SK-N-SH treated with all-trans-retinoic acid at 6 μM for 48 hours (cell line): ENCODE measurements around the gene GAS5.
A peak's percentile ranks its signal among the peaks of the same experiment; 100 is the strongest.

Source experiments
- ATAC-seq: fragments of 200-7000 bp; cut with Tn5 transposase; 3 replicates; pipeline ENCODE4 v1.9.1; 2020; ENCODE audit warnings: mild to moderate bottlenecking, moderate library complexity
- ARNTL ChIP-seq: fragments of 450-650 bp; formaldehyde crosslinking; IDR thresholded peaks from 2 replicates; pipeline ENCODE4 v1.5.0; 2020; ENCODE audit warnings: low read depth, mild to moderate bottlenecking, moderate library complexity, borderline replicate concordance
- BACH2 ChIP-seq: fragments of 250-450 bp; sonication (Bioruptor Pico); IDR thresholded peaks from 2 replicates; pipeline ENCODE4 v1.9.0; 2021; ENCODE audit warnings: mild to moderate bottlenecking, borderline replicate concordance
- CSDC2 ChIP-seq: fragments of 250-450 bp; sonication (Bioruptor Pico); IDR thresholded peaks from 2 replicates; pipeline ENCODE4 v1.5.0; 2020; ENCODE audit warnings: mild to moderate bottlenecking, moderate library complexity
- CSRNP3 ChIP-seq: fragments of 250-450 bp; sonication (Bioruptor Pico); IDR thresholded peaks from 2 replicates; pipeline ENCODE4 v1.5.1; 2021; ENCODE audit warnings: mild to moderate bottlenecking, moderate library complexity
- ESRRG ChIP-seq: fragments of 250-450 bp; sonication (Bioruptor Pico); IDR thresholded peaks from 2 replicates; pipeline ENCODE4 v1.6.1; 2021; ENCODE audit warnings: mild to moderate bottlenecking
- GLIS3 ChIP-seq: fragments of 250-450 bp; sonication (Bioruptor Pico); IDR thresholded peaks from 2 replicates; pipeline ENCODE4 v1.5.0; 2020; ENCODE audit warnings: mild to moderate bottlenecking, moderate library complexity
- ISL1 ChIP-seq: fragments of 250-450 bp; sonication (Bioruptor Pico); IDR thresholded peaks from 2 replicates; pipeline ENCODE4 v2.1.2; 2022; ENCODE audit warnings: mild to moderate bottlenecking, moderate library complexity
- OSR1 ChIP-seq: fragments of 250-450 bp; sonication (Bioruptor Pico); IDR thresholded peaks from 2 replicates; pipeline ENCODE4 v1.8.0; 2022; ENCODE audit warnings: moderate library complexity, mild to moderate bottlenecking, inconsistent platforms
- POU6F1 ChIP-seq: fragments of 250-450 bp; sonication (Bioruptor Pico); IDR thresholded peaks from 2 replicates; pipeline ENCODE4 v1.8.0; 2021; ENCODE audit warnings: low read depth, mild to moderate bottlenecking, moderate library complexity, borderline replicate concordance
- PPARA ChIP-seq: fragments of 250-450 bp; sonication (Bioruptor Pico); IDR thresholded peaks from 2 replicates; pipeline ENCODE4 v1.5.0; 2020; ENCODE audit warnings: mild to moderate bottlenecking, borderline replicate concordance
- RARB ChIP-seq: fragments of 250-450 bp; sonication (Bioruptor Pico); IDR thresholded peaks from 2 replicates; pipeline ENCODE4 v1.8.0; 2021; ENCODE audit warnings: mild to moderate bottlenecking, moderate library complexity
- SNAI2 ChIP-seq: fragments of 250-450 bp; sonication (Bioruptor Pico); IDR thresholded peaks from 2 replicates; pipeline ENCODE4 v1.5.0; 2020; ENCODE audit warnings: mild to moderate bottlenecking, moderate library complexity
- TCF4 ChIP-seq: fragments of 250-450 bp; sonication (Bioruptor Pico); IDR thresholded peaks from 2 replicates; pipeline ENCODE4 v1.8.0; 2021; ENCODE audit warnings: mild to moderate bottlenecking, moderate library complexity, borderline replicate concordance
- TSHZ2 ChIP-seq: fragments of 250-450 bp; sonication (Bioruptor Pico); IDR thresholded peaks from 2 replicates; pipeline ENCODE4 v1.5.0; 2020; ENCODE audit warnings: mild to moderate bottlenecking, moderate library complexity
- ZC3H10 ChIP-seq: fragments of 250-450 bp; sonication (Bioruptor Pico); IDR thresholded peaks from 2 replicates; pipeline ENCODE4 v1.5.1; 2021; ENCODE audit warnings: mild to moderate bottlenecking, moderate library complexity
- ZFP30 ChIP-seq: fragments of 450-650 bp; formaldehyde crosslinking; IDR thresholded peaks from 2 replicates; pipeline ENCODE4 v1.5.0; 2022; ENCODE audit warnings: mild to moderate bottlenecking, moderate library complexity
- ZNF565 ChIP-seq: fragments of 450-650 bp; formaldehyde crosslinking; conservative IDR thresholded peaks from 2 replicates; pipeline ENCODE4 v1.5.0; 2020; ENCODE audit warnings: low read depth, mild to moderate bottlenecking, moderate library complexity
- ZNF70 ChIP-seq: fragments of 450-650 bp; formaldehyde crosslinking; IDR thresholded peaks from 2 replicates; pipeline ENCODE4 v1.5.0; 2020; ENCODE audit warnings: mild to moderate bottlenecking, moderate library complexity
- ZNF8 ChIP-seq: fragments of 450-650 bp; formaldehyde crosslinking; IDR thresholded peaks from 2 replicates; pipeline ENCODE4 v1.5.0; 2020; ENCODE audit warnings: mild to moderate bottlenecking, moderate library complexity

GAS5 gene

GRCh38 chr1:173916667-173917066 is 48.9 kb upstream of the GAS5 start:
- ATAC-seq: no peak
- TF ChIP-seq SNAI2 (CRISPR knock-in tag) (no peak), TCF4 (CRISPR knock-in tag) (no peak), POU6F1 (CRISPR knock-in tag) (no peak), PPARA (CRISPR knock-in tag) (no peak), ZNF8 (CRISPR knock-in tag) (no peak), TSHZ2 (CRISPR knock-in tag) (no peak), CSDC2 (no peak), ISL1 (CRISPR knock-in tag) (no peak), ARNTL (CRISPR knock-in tag) (no peak), ZC3H10 (CRISPR knock-in tag) (no peak), ZNF70 (no peak), BACH2 (CRISPR knock-in tag) (no peak), RARB (CRISPR knock-in tag) (no peak), ESRRG (CRISPR knock-in tag) (no peak), GLIS3 (CRISPR knock-in tag) (no peak), ZNF565 (no peak)

- no peak for ATAC-seq
- TF ChIP-seq OSR1 (CRISPR knock-in tag): no peak
- no peak for TF ChIP-seq SNAI2 (CRISPR knock-in tag)
- no peak for TF ChIP-seq ARNTL (CRISPR knock-in tag)
Measured at GRCh38 chr1:173915596-173915995, 47.8 kb upstream of the GAS5 start.

GRCh38 chr1:173914366-173914871 is 46.6 kb upstream of the GAS5 start:
- peak; percentile 89 for ATAC-seq

GRCh38 chr1:173913111-173913510 is 45.3 kb upstream of the GAS5 start:
- TF ChIP-seq PPARA (CRISPR knock-in tag): no peak
- TF ChIP-seq TCF4 (CRISPR knock-in tag): no peak
- TF ChIP-seq POU6F1 (CRISPR knock-in tag): no peak
- TF ChIP-seq ZFP30 (CRISPR knock-in tag): no peak
- no peak for TF ChIP-seq CSRNP3 (CRISPR knock-in tag)
- no peak for TF ChIP-seq TSHZ2 (CRISPR knock-in tag)
- TF ChIP-seq ISL1 (CRISPR knock-in tag): no peak
- TF ChIP-seq SNAI2 (CRISPR knock-in tag): no peak
- TF ChIP-seq ESRRG (CRISPR knock-in tag): no peak
- ATAC-seq: no peak

More at GRCh38 chr1:173914366-173914871, 46.6 kb upstream of the GAS5 start:
- TF ChIP-seq SNAI2 (CRISPR knock-in tag) (no peak), ESRRG (CRISPR knock-in tag) (no peak), ISL1 (CRISPR knock-in tag) (no peak), ZNF565 (no peak), PPARA (CRISPR knock-in tag) (no peak)
